Adipocyte (in vitro differentiated cells): ENCODE data around the gene ANKZF1.

Experiments used
- DNase-seq: peaks from one replicate; pipeline ENCODE4 v3.0.0-alpha.2; 2015; ENCODE audit warnings: low read depth
- H3K27me3 ChIP-seq: replicated peaks from 2 replicates; pipeline ENCODE4 v1.7.0; 2013; ENCODE audit warnings: mild to moderate bottlenecking, low read length, moderate library complexity; ENCODE audit not compliant: control insufficient read depth, insufficient read depth
- H3K36me3 ChIP-seq: 2 replicates; pipeline ENCODE4 v1.7.0; 2013; ENCODE audit warnings: low read length, mild to moderate bottlenecking, moderate library complexity; ENCODE audit not compliant: control insufficient read depth, insufficient read depth, severe bottlenecking
- H3K4me1 ChIP-seq: 2 replicates; pipeline ENCODE4 v1.7.0; 2013; ENCODE audit warnings: mild to moderate bottlenecking, low read length, moderate library complexity; ENCODE audit not compliant: control insufficient read depth, insufficient read depth
- H3K4me3 ChIP-seq: 2 replicates; pipeline ENCODE4 v1.7.0; 2013; ENCODE audit warnings: mild to moderate bottlenecking, low read length, moderate library complexity
- H3K9ac ChIP-seq: 2 replicates; pipeline ENCODE4 v1.7.0; 2013; ENCODE audit warnings: mild to moderate bottlenecking, low read length, moderate library complexity
- H3K9me3 ChIP-seq: 2 replicates; pipeline ENCODE4 v1.7.0; 2013; ENCODE audit warnings: mild to moderate bottlenecking, low read length, moderate library complexity; ENCODE audit not compliant: control insufficient read depth

Gene ANKZF1

GRCh38 chr2:219229305-219230058, at the start of gene ANKZF1, which contains the start of gene ATG9A:
Gene ANKZF1, plus strand, starts transcription at chr2:219229806. Its CDS starts 452 bp downstream, at chr2:219230258.
Gene ATG9A, minus strand, starts transcription at chr2:219229636. Its CDS starts 1,612 bp downstream, at chr2:219228024.
- DNase-seq = peak; percentile 100
- Histone ChIP-seq H3K4me1 (peaks cover 21% of the 10 kb centered on the region), H3K36me3 (peaks cover 53% of the 10 kb centered on the region), H3K27me3 (no peaks in the 10 kb centered on the region), H3K9ac (peak within 1 kb of the TSS; percentile 93), H3K4me3 (peak within 1 kb of the TSS; percentile 96), H3K9me3 (no peaks in the 10 kb centered on the region)

- Histone ChIP-seq H3K4me1 (peaks cover 19% of the 10 kb centered on the region), H3K9me3 (no peaks in the 10 kb centered on the region), H3K36me3 (peaks cover 56% of the 10 kb centered on the region), H3K9ac (no peak overlapping the region), H3K27me3 (no peaks in the 10 kb centered on the region), H3K4me3 (no peak overlapping the region)
- DNase-seq = no peak
These were observed 48.6 kb upstream of the ANKZF1 start for GRCh38 chr2:219180961-219181360.

GRCh38 chr2:219181531-219181930, 48.1 kb upstream of the ANKZF1 start:
- no peak for DNase-seq

GRCh38 chr2:219182331-219183150, 47.1 kb upstream of the ANKZF1 start:
- no peak for DNase-seq
- Histone ChIP-seq H3K4me1 (peaks cover 11% of the 10 kb centered on the region), H3K36me3 (peaks cover 56% of the 10 kb centered on the region), H3K9me3 (no peaks in the 10 kb centered on the region), H3K27me3 (no peaks in the 10 kb centered on the region), H3K4me3 (no peak overlapping the region), H3K9ac (no peak overlapping the region)

More at GRCh38 chr2:219181531-219181930, 48.1 kb upstream of the ANKZF1 start:
- Histone ChIP-seq H3K36me3 (peaks cover 56% of the 10 kb centered on the region), H3K9ac (no peak overlapping the region), H3K4me3 (no peak overlapping the region), H3K4me1 (peaks cover 17% of the 10 kb centered on the region), H3K27me3 (no peaks in the 10 kb centered on the region), H3K9me3 (no peaks in the 10 kb centered on the region)

- H3K4me1 ChIP-seq = peaks cover 11% of the 10 kb centered on the region
- no peak for DNase-seq
- peaks cover 56% of the 10 kb centered on the region for H3K36me3 ChIP-seq
- no peak overlapping the region for H3K4me3 ChIP-seq
- H3K9ac ChIP-seq = no peak overlapping the region
- no peaks in the 10 kb centered on the region for H3K27me3 ChIP-seq
- H3K9me3 ChIP-seq = no peaks in the 10 kb centered on the region
These were observed 46.3 kb upstream of the ANKZF1 start for GRCh38 chr2:219183151-219183772.

- peaks cover 6% of the 10 kb centered on the region for H3K4me1 ChIP-seq
- H3K27me3 ChIP-seq = no peaks in the 10 kb centered on the region
- H3K36me3 ChIP-seq = peaks cover 56% of the 10 kb centered on the region
- H3K9me3 ChIP-seq = no peaks in the 10 kb centered on the region
- H3K9ac ChIP-seq = no peak overlapping the region
- no peak overlapping the region for H3K4me3 ChIP-seq
- no peak for DNase-seq
These were observed 45.5 kb upstream of the ANKZF1 start for GRCh38 chr2:219184121-219184520.

- H3K27me3 ChIP-seq = no peaks in the 10 kb centered on the region
- no peak for DNase-seq
- H3K4me3 ChIP-seq = no peak overlapping the region
- no peaks in the 10 kb centered on the region for H3K4me1 ChIP-seq
- no peak overlapping the region for H3K9ac ChIP-seq
- no peaks in the 10 kb centered on the region for H3K9me3 ChIP-seq
- peaks cover 35% of the 10 kb centered on the region for H3K36me3 ChIP-seq
These were observed 42.7 kb upstream of the ANKZF1 start for GRCh38 chr2:219186754-219187456.

- Histone ChIP-seq H3K4me3 (no peak overlapping the region), H3K27me3 (peaks cover 8% of the 10 kb centered on the region), H3K9me3 (no peaks in the 10 kb centered on the region), H3K36me3 (no peaks in the 10 kb centered on the region), H3K4me1 (peaks cover 6% of the 10 kb centered on the region), H3K9ac (no peak overlapping the region)
- no peak for DNase-seq
These were observed 32.2 kb upstream of the ANKZF1 start for GRCh38 chr2:219197388-219197787.

GRCh38 chr2:219198974-219199373, 30.6 kb upstream of the ANKZF1 start:
- H3K4me3 ChIP-seq = no peak overlapping the region
- no peaks in the 10 kb centered on the region for H3K36me3 ChIP-seq
- H3K27me3 ChIP-seq = peaks cover 8% of the 10 kb centered on the region
- H3K4me1 ChIP-seq = peaks cover 6% of the 10 kb centered on the region
- DNase-seq = no peak
- H3K9me3 ChIP-seq = no peaks in the 10 kb centered on the region
- H3K9ac ChIP-seq = no peak overlapping the region

- Histone ChIP-seq H3K9ac (no peak overlapping the region), H3K4me1 (peaks cover 6% of the 10 kb centered on the region), H3K4me3 (no peak overlapping the region), H3K9me3 (no peaks in the 10 kb centered on the region), H3K36me3 (no peaks in the 10 kb centered on the region), H3K27me3 (peaks cover 8% of the 10 kb centered on the region)
- DNase-seq = no peak
These were observed 30.0 kb upstream of the ANKZF1 start for GRCh38 chr2:219199470-219200211.
